BJ (cell line): ENCODE data around the gene NAALADL2. TPM values are rescaled to one million over a fixed set of nuclear protein-coding genes. Genes with fewer than 3 reads are reported as not detected.

ENCODE experiments used
- CTCF ChIA-PET: fragments of 350-600 bp; formaldehyde crosslinking; extraction: SDS; loops from one replicate; lab custom pipeline; 2021; ENCODE audit warnings: antibody characterized with exemption, inconsistent platforms; lab: Yijun Ruan, JAX
- POLR2A ChIA-PET: fragments of 300-600 bp; sonication (Branson Sonifier 250); formaldehyde crosslinking; extraction: SDS; loops from one replicate; lab custom pipeline; 2021; ENCODE audit warnings: antibody characterized with exemption; lab: Charles Lee
- DNase-seq: peaks from one replicate; pipeline ENCODE4 v3.0.0-alpha.2; 2011; ENCODE audit warnings: low read depth
- H3K27me3 ChIP-seq: 2 replicates; pipeline ENCODE4 v1.6.0; 2011; ENCODE audit warnings: low read length; ENCODE audit not compliant: control insufficient read depth, insufficient read depth
- H3K36me3 ChIP-seq: 2 replicates; pipeline ENCODE4 v1.5.1; 2011; ENCODE audit warnings: low read length; ENCODE audit not compliant: control insufficient read depth, insufficient read depth
- H3K4me3 ChIP-seq: 2 replicates; pipeline ENCODE4 v1.5.1; 2011; ENCODE audit warnings: low read depth, mild to moderate bottlenecking, control low read depth, low read length
- polyA plus RNA-seq: library from polyadenylated mRNA; depleted of rRNA; stranded (reverse); fragments of >200 nt; gene quantifications from 2 replicates; pipeline ENCODE4 v1.2.3, GENCODE V29; 2011
- TF ChIP-seq, protein P1 (sequence below): IDR thresholded peaks from 2 replicates; pipeline ENCODE4 v1.5.1; 2011; ENCODE audit warnings: low read depth, mild to moderate bottlenecking, control low read depth, inconsistent platforms, low read length, moderate library complexity; ENCODE audit not compliant: insufficient read depth

Gene NAALADL2
- polyA plus RNA-seq, 1 experiment, result 3.6 TPM

DNA sequence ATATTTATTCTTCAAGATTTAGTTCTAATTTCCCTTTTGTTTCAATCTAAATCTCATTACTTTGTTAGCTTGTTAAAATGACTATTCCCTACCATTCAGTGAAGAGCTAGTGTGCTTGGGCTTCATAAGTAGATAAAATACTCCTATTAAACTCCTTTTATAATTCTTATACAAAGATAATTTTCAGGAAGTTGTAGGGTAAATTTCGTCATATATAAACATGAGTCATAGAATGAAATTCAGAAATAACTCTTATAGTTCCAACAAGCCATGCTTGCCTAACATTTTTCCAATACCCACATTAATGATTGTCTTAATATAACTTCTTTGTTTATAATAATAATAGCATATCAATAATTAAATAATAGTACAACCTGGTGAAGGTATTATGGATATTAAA lies 407.3 kb downstream of the NAALADL2 start:
- ChIA-PET POLR2A (interaction anchor here (0.7 kb wide), 1 partner anchor 784 kb away, joined by 3 read pairs; no protein-coding TSS in a partner anchor), CTCF (no interaction called here)
- Histone ChIP-seq H3K36me3 (no peaks in the 10 kb centered on the region), H3K27me3 (no peaks in the 10 kb centered on the region), H3K4me3 (no peak overlapping the region)
- DNase-seq, result no peak
- TF ChIP-seq, protein P1, sequence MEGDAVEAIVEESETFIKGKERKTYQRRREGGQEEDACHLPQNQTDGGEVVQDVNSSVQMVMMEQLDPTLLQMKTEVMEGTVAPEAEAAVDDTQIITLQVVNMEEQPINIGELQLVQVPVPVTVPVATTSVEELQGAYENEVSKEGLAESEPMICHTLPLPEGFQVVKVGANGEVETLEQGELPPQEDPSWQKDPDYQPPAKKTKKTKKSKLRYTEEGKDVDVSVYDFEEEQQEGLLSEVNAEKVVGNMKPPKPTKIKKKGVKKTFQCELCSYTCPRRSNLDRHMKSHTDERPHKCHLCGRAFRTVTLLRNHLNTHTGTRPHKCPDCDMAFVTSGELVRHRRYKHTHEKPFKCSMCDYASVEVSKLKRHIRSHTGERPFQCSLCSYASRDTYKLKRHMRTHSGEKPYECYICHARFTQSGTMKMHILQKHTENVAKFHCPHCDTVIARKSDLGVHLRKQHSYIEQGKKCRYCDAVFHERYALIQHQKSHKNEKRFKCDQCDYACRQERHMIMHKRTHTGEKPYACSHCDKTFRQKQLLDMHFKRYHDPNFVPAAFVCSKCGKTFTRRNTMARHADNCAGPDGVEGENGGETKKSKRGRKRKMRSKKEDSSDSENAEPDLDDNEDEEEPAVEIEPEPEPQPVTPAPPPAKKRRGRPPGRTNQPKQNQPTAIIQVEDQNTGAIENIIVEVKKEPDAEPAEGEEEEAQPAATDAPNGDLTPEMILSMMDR, result no peak

DNA sequence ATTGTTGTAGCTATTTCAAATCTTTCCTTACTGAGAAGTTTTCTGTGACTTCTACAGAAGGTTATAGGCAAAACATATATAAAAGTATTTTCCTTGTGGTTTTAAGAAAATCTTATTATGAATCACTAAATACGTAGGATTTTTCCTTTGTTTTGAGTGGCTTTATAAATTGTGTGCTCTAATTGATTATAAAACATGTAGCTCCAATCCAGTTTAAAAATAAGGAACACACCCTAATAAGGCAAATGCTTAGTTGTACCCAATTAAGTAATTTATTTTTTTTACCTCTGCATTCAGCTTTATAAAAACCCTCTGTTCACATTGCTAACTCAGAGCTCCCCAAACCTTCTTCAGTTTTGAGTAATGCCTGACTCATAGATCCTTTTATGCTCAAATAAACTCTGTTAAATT lies 408.0 kb downstream of the NAALADL2 start:
- ChIA-PET CTCF (interaction anchor here (0.9 kb wide), 1 partner anchor 20 kb away, joined by 3 read pairs; no protein-coding TSS in a partner anchor), POLR2A (interaction anchor here (0.6 to 0.7 kb wide), 2 partner anchors 67 to 717 kb away, joined by 3 read pairs; no protein-coding TSS in a partner anchor)
- peak; percentile 45 for DNase-seq
- Histone ChIP-seq H3K36me3 (no peaks in the 10 kb centered on the region), H3K27me3 (no peaks in the 10 kb centered on the region), H3K4me3 (no peak overlapping the region)
- TF ChIP-seq, protein P1, result no peak

DNA sequence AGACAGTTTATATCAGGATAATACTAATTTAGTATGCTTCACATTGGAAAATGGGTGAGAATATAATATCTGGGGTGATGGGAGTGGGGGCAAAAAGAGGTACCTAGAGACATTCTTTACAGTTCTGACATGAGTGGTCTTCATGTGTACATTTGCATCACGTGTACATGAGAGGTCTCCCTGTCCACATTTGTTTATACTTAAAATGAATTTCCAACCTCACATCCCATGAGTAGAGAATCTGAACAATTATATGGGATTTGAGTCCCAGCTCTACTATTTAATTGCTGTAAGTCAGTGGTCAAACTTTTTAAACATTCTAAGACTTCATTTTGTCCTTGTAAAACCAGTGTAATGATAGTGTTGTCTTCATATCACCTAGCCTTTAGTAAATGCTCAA lies 408.4 kb downstream of the NAALADL2 start:
- ChIA-PET POLR2A (interaction anchor here (0.6 to 0.7 kb wide), 2 partner anchors 68 to 716 kb away, joined by 3 read pairs; no protein-coding TSS in a partner anchor), CTCF (interaction anchor here (0.9 kb wide), 1 partner anchor 19 kb away, joined by 3 read pairs; no protein-coding TSS in a partner anchor)
- TF ChIP-seq, protein P1, result no peak
- DNase-seq, result no peak
- no peaks in the 10 kb centered on the region for H3K36me3 ChIP-seq
- no peaks in the 10 kb centered on the region for H3K27me3 ChIP-seq
- H3K4me3 ChIP-seq, result no peak overlapping the region

DNA sequence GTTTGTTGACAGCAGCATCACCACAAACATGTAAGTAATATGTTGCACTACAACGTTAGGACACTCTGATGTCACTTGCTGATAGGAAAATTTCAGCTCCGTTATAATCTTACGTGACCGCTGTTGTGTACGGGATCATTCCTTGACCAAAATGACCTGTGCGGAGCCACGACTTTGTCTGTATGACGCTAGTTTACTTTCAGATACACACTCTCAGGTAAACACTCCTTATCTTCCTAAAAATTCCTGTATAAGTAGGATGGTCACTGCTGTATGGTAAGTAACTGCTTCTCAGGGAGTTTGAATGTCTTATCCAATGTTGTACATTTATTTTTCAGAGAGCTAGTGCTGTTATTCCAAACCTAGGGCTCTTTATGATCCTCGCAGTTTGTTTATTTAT lies 410.3 kb downstream of the NAALADL2 start:
- Histone ChIP-seq H3K4me3 (no peak overlapping the region), H3K27me3 (no peaks in the 10 kb centered on the region), H3K36me3 (no peaks in the 10 kb centered on the region)
- POLR2A ChIA-PET, result interaction anchor here (0.5 kb wide), 1 partner anchor 829 kb away, joined by 11 read pairs; no protein-coding TSS in a partner anchor
- CTCF ChIA-PET, result interaction anchor here (1.5 kb wide), 1 partner anchor 452 kb away, joined by 3 read pairs; no protein-coding TSS in a partner anchor
- DNase-seq, result no peak
- TF ChIP-seq, protein P1, result no peak

DNA sequence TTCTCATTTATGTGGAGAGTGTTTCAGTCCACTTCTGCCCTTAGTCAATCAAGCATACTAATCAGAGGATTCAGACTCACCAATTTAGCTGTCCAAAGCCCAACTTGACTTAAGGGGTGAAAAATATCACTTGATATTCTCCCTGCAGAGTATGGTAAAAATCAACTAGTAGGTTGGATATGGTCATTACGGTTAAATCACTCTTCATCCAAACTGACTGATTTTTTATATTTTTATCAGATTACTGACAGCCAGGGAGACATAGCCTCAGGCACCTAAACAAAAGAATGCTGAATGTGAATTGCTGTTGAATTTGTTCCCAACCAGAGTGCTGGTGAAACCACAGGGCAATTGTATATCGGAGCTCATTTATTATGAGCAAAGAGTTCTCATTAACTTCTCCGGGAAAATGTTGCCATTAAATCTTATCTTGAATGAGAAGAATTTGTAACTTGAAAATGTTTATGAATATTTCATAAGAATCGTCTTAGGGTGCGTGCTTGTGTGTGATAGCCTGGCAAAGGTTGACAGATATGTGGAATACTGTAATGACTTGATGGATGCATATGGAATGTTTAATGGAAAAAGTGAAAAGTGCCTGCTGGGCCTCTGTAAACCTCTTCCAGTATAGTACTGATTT lies 411.2 kb downstream of the NAALADL2 start:
- TF ChIP-seq, protein P1, result no peak
- ChIA-PET POLR2A (interaction anchor here (0.6 to 0.7 kb wide), 2 partner anchors 432 to 694 kb away, joined by 3 read pairs; no protein-coding TSS in a partner anchor), CTCF (interaction anchor here (0.7 kb wide), 2 partner anchors 44 to 163 kb away, joined by 3 read pairs; no protein-coding TSS in a partner anchor)
- no peaks in the 10 kb centered on the region for H3K27me3 ChIP-seq
- DNase-seq, result peak; percentile 62
- H3K36me3 ChIP-seq, result no peaks in the 10 kb centered on the region
- H3K4me3 ChIP-seq, result no peak overlapping the region
